ENCODE data around the gene ZNF580.

GRCh38 chr19:55638864-55639359 lies 1.9 kb upstream of the ZNF580 start:
- TF ChIP-seq, protein P1, sequence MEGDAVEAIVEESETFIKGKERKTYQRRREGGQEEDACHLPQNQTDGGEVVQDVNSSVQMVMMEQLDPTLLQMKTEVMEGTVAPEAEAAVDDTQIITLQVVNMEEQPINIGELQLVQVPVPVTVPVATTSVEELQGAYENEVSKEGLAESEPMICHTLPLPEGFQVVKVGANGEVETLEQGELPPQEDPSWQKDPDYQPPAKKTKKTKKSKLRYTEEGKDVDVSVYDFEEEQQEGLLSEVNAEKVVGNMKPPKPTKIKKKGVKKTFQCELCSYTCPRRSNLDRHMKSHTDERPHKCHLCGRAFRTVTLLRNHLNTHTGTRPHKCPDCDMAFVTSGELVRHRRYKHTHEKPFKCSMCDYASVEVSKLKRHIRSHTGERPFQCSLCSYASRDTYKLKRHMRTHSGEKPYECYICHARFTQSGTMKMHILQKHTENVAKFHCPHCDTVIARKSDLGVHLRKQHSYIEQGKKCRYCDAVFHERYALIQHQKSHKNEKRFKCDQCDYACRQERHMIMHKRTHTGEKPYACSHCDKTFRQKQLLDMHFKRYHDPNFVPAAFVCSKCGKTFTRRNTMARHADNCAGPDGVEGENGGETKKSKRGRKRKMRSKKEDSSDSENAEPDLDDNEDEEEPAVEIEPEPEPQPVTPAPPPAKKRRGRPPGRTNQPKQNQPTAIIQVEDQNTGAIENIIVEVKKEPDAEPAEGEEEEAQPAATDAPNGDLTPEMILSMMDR (IDR thresholded peaks at IDR 0.05), result no peak
- no peak for TF ChIP-seq POLR2A (IDR thresholded peaks at IDR 0.05)

All from ovary (tissue), 3 donors.